H9 (cell line): ENCODE measurements around the gene PCSK2. TPM values are rescaled to one million over a fixed set of nuclear protein-coding genes. Genes with fewer than 3 reads are reported as not detected.

ENCODE experiments used
- DNase-seq: peaks from one replicate; pipeline ENCODE4 v3.0.0-alpha.2; 2017
- H2AFZ ChIP-seq: one replicate; pipeline ENCODE4 v1.6.1; 2013; ENCODE audit warnings: mild to moderate bottlenecking, low read length, control low read depth, moderate library complexity
- H2AK5ac ChIP-seq: 2 replicates; pipeline ENCODE4 v1.6.1; 2013; ENCODE audit warnings: low read length, control low read depth, mixed read lengths; ENCODE audit not compliant: insufficient read length
- H2BK120ac ChIP-seq: one replicate; pipeline ENCODE4 v1.6.1; 2013; ENCODE audit warnings: low read depth, mild to moderate bottlenecking, low read length, control low read depth, inconsistent platforms; ENCODE audit not compliant: poor library complexity, severe bottlenecking
- H2BK12ac ChIP-seq: 2 replicates; pipeline ENCODE4 v1.6.1; 2013; ENCODE audit warnings: low read length, control low read depth, mixed read lengths, low read depth; ENCODE audit not compliant: insufficient read length
- H2BK15ac ChIP-seq: 2 replicates; pipeline ENCODE4 v1.6.1; 2013; ENCODE audit warnings: low read depth, low read length, control low read depth
- H2BK20ac ChIP-seq: one replicate; pipeline ENCODE4 v1.6.1; 2013; ENCODE audit warnings: low read depth, mild to moderate bottlenecking, low read length, control low read depth, inconsistent platforms; ENCODE audit not compliant: poor library complexity, severe bottlenecking
- H2BK5ac ChIP-seq: 2 replicates; pipeline ENCODE4 v1.6.1; 2013; ENCODE audit warnings: low read length, control low read depth, mixed read lengths; ENCODE audit not compliant: insufficient read length
- H3K14ac ChIP-seq: 2 replicates; pipeline ENCODE4 v1.6.1; 2013; ENCODE audit warnings: low read length, control low read depth; ENCODE audit not compliant: insufficient read depth
- H3K18ac ChIP-seq: 2 replicates; pipeline ENCODE4 v1.6.1; 2013; ENCODE audit warnings: low read depth, mild to moderate bottlenecking, mixed read lengths, low read length, control low read depth; ENCODE audit not compliant: insufficient read length
- H3K23ac ChIP-seq: 2 replicates; pipeline ENCODE4 v1.6.1; 2013; ENCODE audit warnings: low read length, control low read depth, mixed read lengths, low read depth; ENCODE audit not compliant: insufficient read length
- H3K23me2 ChIP-seq: 2 replicates; pipeline ENCODE4 v1.6.1; 2013; ENCODE audit warnings: low read depth, mild to moderate bottlenecking, mixed read lengths, low read length, control low read depth; ENCODE audit not compliant: insufficient read length, poor library complexity, severe bottlenecking
- H3K27ac ChIP-seq: 2 replicates; pipeline ENCODE4 v1.5.1; 2013; ENCODE audit warnings: low read length, control low read depth, mixed read lengths, low read depth; ENCODE audit not compliant: insufficient read length
- H3K27me3 ChIP-seq: 2 replicates; pipeline ENCODE4 v1.6.1; 2013; ENCODE audit warnings: low read length, control low read depth, inconsistent platforms; ENCODE audit not compliant: insufficient read depth
- H3K4ac ChIP-seq: 2 replicates; pipeline ENCODE4 v1.6.1; 2013; ENCODE audit warnings: low read depth, mild to moderate bottlenecking, control low read depth, inconsistent platforms, low read length, moderate library complexity
- H3K4me1 ChIP-seq: 2 replicates; pipeline ENCODE4 v1.6.1; 2013; ENCODE audit warnings: low read length, control low read depth, inconsistent platforms; ENCODE audit not compliant: insufficient read depth
- H3K4me2 ChIP-seq: 2 replicates; pipeline ENCODE4 v1.6.1; 2013; ENCODE audit warnings: low read length, control low read depth, mixed read lengths; ENCODE audit not compliant: insufficient read length, insufficient read depth
- H3K56ac ChIP-seq: 2 replicates; pipeline ENCODE4 v1.6.1; 2013; ENCODE audit warnings: low read depth, mild to moderate bottlenecking, mixed read lengths, low read length, control low read depth; ENCODE audit not compliant: insufficient read length
- H3K79me1 ChIP-seq: 2 replicates; pipeline ENCODE4 v1.6.1; 2013; ENCODE audit warnings: low read depth, mild to moderate bottlenecking, moderate library complexity, low read length, control low read depth, inconsistent platforms; ENCODE audit not compliant: insufficient read depth, poor library complexity, severe bottlenecking
- H3K79me2 ChIP-seq: 2 replicates; pipeline ENCODE4 v1.6.1; 2013; ENCODE audit warnings: low read length, control low read depth, inconsistent platforms; ENCODE audit not compliant: insufficient read depth
- H3K9ac ChIP-seq: 2 replicates; pipeline ENCODE4 v1.6.1; 2013; ENCODE audit warnings: low read length, control low read depth, mixed read lengths; ENCODE audit not compliant: insufficient read length; ENCODE audit errors: extremely low read depth
- H3K9me3 ChIP-seq: one replicate; pipeline ENCODE4 v1.6.1; 2013; ENCODE audit warnings: low read depth, low read length, inconsistent platforms; ENCODE audit not compliant: control insufficient read depth
- H3T11ph ChIP-seq: one replicate; pipeline ENCODE4 v1.6.1; 2013; ENCODE audit warnings: mild to moderate bottlenecking, low read length, control low read depth, inconsistent platforms
- H4K20me1 ChIP-seq: one replicate; pipeline ENCODE4 v1.6.1; 2013; ENCODE audit not compliant: control insufficient read depth, insufficient read length, insufficient read depth
- H4K5ac ChIP-seq: 2 replicates; pipeline ENCODE4 v1.6.1; 2013; ENCODE audit warnings: low read depth, mild to moderate bottlenecking, mixed read lengths, low read length, control low read depth; ENCODE audit not compliant: insufficient read length
- H4K8ac ChIP-seq: replicated peaks from 2 replicates; pipeline ENCODE4 v1.6.1; 2013; ENCODE audit warnings: low read length, control low read depth, mixed read lengths, low read depth; ENCODE audit not compliant: insufficient read length
- H4K91ac ChIP-seq: 2 replicates; pipeline ENCODE4 v1.6.1; 2013; ENCODE audit warnings: low read depth, mild to moderate bottlenecking, moderate library complexity, mixed read lengths, low read length, control low read depth; ENCODE audit not compliant: insufficient read length
- H3K27ac Mint-ChIP-seq, 3 experiments: 2 replicates in 2 of 3; 3 replicates in 1 of 3; pipeline ENCODE4 v1.8.0; 2020 to 2021; ENCODE audit warnings: mixed read lengths in 3 of 3, mild to moderate bottlenecking in 1 of 3, moderate library complexity in 1 of 3
- H3K27me3 Mint-ChIP-seq: 2 replicates; pipeline ENCODE4 v1.8.0; 2021; ENCODE audit warnings: low read depth, mild to moderate bottlenecking, moderate library complexity, mixed read lengths
- H3K36me3 Mint-ChIP-seq, 3 experiments: 2 replicates in 2 of 3; 3 replicates in 1 of 3; pipeline ENCODE4 v1.8.0; 2020 to 2021; ENCODE audit warnings: low read depth in 3 of 3, mixed read lengths in 3 of 3; ENCODE audit not compliant: insufficient read depth in 1 of 3
- H3K4me1 Mint-ChIP-seq, 2 experiments: 2 replicates each; pipeline ENCODE4 v1.8.0; 2020; ENCODE audit warnings: mixed read lengths in 2 of 2
- H3K4me3 Mint-ChIP-seq, 2 experiments: 2 replicates in 1 of 2; 3 replicates in 1 of 2; pipeline ENCODE4 v1.8.0; 2020 to 2021; ENCODE audit warnings: mild to moderate bottlenecking in 2 of 2, mixed read lengths in 2 of 2, moderate library complexity in 1 of 2
- H3K9me3 Mint-ChIP-seq, 2 experiments: 2 replicates in 1 of 2; 3 replicates in 1 of 2; pipeline ENCODE4 v1.8.0; 2020; ENCODE audit warnings: mild to moderate bottlenecking in 2 of 2, mixed read lengths in 2 of 2, moderate library complexity in 1 of 2
- WGBS: extraction: QIAGEN DNeasy Blood & Tissue Kit; methylation state at CpG from one replicate; pipeline ENCODE4 v1.1.7; 2013; ENCODE audit warnings: missing lambda C conversion rate, low lambda C conversion rate, mixed read lengths; ENCODE audit not compliant: insufficient read length; ENCODE audit errors: extremely low coverage; 5-methylcytosine and 5-hydroxymethylcytosine counted together
- total RNA-seq: library from RNA; stranded (reverse); gene quantifications from 2 replicates; pipeline ENCODE4 v1.2.1, GENCODE V29; 2021
- TF ChIP-seq, protein P1 (sequence below): fragments of 200-600 bp; sonication (generic); conservative IDR thresholded peaks from 3 replicates; pipeline ENCODE4 v1.8.0; 2021; ENCODE audit warnings: antibody characterized with exemption, mild to moderate bottlenecking

PCSK2 gene
- total RNA-seq, 1 experiment from 2014 or later = 2.8 TPM

DNA sequence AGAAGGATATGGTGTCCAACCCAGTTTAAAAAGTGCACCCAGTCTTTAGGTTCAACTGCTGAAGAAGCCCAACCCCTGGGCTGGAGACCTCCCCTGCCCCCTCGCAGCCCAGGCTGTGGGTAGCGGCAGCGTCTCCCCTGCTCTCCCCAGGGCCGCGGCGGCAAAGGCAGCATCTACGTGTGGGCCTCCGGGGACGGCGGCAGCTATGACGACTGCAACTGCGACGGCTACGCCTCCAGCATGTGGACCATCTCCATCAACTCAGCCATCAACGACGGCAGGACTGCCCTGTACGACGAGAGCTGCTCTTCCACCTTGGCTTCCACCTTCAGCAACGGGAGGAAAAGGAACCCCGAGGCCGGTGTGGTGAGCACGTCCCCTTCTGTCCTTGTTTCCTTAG lies 226.8 kb downstream of the PCSK2 start:
- Histone ChIP-seq H2BK12ac (no peak overlapping the region), H2BK120ac (no peak overlapping the region), H3K23me2 (no peaks in the 10 kb centered on the region), H3T11ph (no peak overlapping the region), H2BK20ac (no peak overlapping the region), H4K8ac (no peak overlapping the region), H2BK5ac (no peak overlapping the region), H3K56ac (no peak overlapping the region), H3K4ac (no peak overlapping the region), H3K4me2 (no peak overlapping the region), H3K27me3 (no peaks in the 10 kb centered on the region), H4K91ac (no peak overlapping the region), H3K79me1 (no peaks in the 10 kb centered on the region), H2BK15ac (no peak overlapping the region), H3K23ac (no peak overlapping the region), H2AFZ (no peak overlapping the region), H3K9ac (no peak overlapping the region), H2AK5ac (no peak overlapping the region), H3K79me2 (no peaks in the 10 kb centered on the region), H3K9me3 (no peaks in the 10 kb centered on the region), H3K4me1 (no peaks in the 10 kb centered on the region), H3K14ac (no peak overlapping the region), H4K20me1 (no peaks in the 10 kb centered on the region), H4K5ac (no peak overlapping the region), H3K27ac (no peak overlapping the region), H3K18ac (no peak overlapping the region)
- Mint-ChIP-seq H3K4me1 (no peaks in the 10 kb centered on the region), H3K27ac (no peak overlapping the region), H3K36me3 (no peaks in the 10 kb centered on the region), H3K4me3 (no peak overlapping the region), H3K9me3 (no peaks in the 10 kb centered on the region), H3K27me3 (peaks cover 4% of the 10 kb centered on the region; the same call in 1 of the 2 replicates)
- WGBS = no CpG with 5 or more reads among the region's 22 CpGs
- no peak for DNase-seq
- TF ChIP-seq, protein P1, sequence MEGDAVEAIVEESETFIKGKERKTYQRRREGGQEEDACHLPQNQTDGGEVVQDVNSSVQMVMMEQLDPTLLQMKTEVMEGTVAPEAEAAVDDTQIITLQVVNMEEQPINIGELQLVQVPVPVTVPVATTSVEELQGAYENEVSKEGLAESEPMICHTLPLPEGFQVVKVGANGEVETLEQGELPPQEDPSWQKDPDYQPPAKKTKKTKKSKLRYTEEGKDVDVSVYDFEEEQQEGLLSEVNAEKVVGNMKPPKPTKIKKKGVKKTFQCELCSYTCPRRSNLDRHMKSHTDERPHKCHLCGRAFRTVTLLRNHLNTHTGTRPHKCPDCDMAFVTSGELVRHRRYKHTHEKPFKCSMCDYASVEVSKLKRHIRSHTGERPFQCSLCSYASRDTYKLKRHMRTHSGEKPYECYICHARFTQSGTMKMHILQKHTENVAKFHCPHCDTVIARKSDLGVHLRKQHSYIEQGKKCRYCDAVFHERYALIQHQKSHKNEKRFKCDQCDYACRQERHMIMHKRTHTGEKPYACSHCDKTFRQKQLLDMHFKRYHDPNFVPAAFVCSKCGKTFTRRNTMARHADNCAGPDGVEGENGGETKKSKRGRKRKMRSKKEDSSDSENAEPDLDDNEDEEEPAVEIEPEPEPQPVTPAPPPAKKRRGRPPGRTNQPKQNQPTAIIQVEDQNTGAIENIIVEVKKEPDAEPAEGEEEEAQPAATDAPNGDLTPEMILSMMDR = no peak
